H1 (cell line): ENCODE measurements around the gene CSHL1.

ENCODE experiments used
- NANOG ChIP-seq: IDR thresholded peaks from 2 replicates; pipeline ENCODE4 v1.6.1; 2011; ENCODE audit warnings: low read length, low read depth, mild to moderate bottlenecking, inconsistent platforms; ENCODE audit not compliant: insufficient read depth, poor library complexity, severe bottlenecking
- TF ChIP-seq, protein P1 (sequence below): IDR thresholded peaks from 2 replicates; pipeline ENCODE4 v1.6.1; 2011; ENCODE audit warnings: low read length, improper control_type of control experiment
- TF ChIP-seq, protein P2 (sequence below), 3 experiments: IDR thresholded peaks; 1 replicate in 2 of 3; 2 replicates in 1 of 3; pipeline versions ENCODE4 v1.5.1 to v1.6.1; 2011; ENCODE audit warnings: low read length in 3 of 3, mild to moderate bottlenecking in 3 of 3, inconsistent platforms in 2 of 3, low read depth in 1 of 3, moderate library complexity in 1 of 3; ENCODE audit not compliant: insufficient read depth in 1 of 3; ENCODE audit errors: control extremely low read depth in 1 of 3

DNA sequence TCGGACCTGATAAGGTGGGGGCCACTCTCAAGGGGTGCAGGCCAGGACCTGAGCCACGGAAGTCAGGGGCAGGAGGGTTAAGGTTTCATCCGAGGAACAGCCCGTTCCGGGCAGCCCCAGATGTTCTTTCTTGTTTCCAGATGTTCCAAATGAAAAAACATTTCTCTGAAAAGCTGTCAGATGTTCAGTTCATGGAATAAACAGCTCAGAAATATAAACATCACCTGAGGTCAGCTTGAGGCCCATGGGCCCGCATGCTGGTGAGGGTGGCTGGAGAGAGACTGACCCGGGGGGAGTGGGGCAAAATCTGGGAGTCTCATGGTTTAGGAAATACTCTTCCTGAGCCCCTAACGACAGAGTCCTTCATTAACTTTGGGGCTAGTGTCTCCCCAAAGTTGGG lies 22.5 kb upstream of the CSHL1 start:
- no peak for TF ChIP-seq NANOG
- TF ChIP-seq, protein P1, sequence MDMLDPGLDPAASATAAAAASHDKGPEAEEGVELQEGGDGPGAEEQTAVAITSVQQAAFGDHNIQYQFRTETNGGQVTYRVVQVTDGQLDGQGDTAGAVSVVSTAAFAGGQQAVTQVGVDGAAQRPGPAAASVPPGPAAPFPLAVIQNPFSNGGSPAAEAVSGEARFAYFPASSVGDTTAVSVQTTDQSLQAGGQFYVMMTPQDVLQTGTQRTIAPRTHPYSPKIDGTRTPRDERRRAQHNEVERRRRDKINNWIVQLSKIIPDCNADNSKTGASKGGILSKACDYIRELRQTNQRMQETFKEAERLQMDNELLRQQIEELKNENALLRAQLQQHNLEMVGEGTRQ, result no peak
- TF ChIP-seq, protein P2, sequence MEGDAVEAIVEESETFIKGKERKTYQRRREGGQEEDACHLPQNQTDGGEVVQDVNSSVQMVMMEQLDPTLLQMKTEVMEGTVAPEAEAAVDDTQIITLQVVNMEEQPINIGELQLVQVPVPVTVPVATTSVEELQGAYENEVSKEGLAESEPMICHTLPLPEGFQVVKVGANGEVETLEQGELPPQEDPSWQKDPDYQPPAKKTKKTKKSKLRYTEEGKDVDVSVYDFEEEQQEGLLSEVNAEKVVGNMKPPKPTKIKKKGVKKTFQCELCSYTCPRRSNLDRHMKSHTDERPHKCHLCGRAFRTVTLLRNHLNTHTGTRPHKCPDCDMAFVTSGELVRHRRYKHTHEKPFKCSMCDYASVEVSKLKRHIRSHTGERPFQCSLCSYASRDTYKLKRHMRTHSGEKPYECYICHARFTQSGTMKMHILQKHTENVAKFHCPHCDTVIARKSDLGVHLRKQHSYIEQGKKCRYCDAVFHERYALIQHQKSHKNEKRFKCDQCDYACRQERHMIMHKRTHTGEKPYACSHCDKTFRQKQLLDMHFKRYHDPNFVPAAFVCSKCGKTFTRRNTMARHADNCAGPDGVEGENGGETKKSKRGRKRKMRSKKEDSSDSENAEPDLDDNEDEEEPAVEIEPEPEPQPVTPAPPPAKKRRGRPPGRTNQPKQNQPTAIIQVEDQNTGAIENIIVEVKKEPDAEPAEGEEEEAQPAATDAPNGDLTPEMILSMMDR (IDR thresholded peaks at IDR 0.05; ENCODE audit: control extremely low read depth in 1 of 3, insufficient read depth in 1 of 3, low read depth in 1 of 3, low read length in 3 of 3), result no peak
